ENCODE results near the gene EEFSEC. TPM values are rescaled to one million over a fixed set of nuclear protein-coding genes. Genes with fewer than 3 reads are reported as not detected.

The EEFSEC gene
- polyA plus RNA-seq, 1 donor (not counting 4 experiments of a cell fraction or from before 2014, with no cell fraction given), result 8.7 TPM

DNA sequence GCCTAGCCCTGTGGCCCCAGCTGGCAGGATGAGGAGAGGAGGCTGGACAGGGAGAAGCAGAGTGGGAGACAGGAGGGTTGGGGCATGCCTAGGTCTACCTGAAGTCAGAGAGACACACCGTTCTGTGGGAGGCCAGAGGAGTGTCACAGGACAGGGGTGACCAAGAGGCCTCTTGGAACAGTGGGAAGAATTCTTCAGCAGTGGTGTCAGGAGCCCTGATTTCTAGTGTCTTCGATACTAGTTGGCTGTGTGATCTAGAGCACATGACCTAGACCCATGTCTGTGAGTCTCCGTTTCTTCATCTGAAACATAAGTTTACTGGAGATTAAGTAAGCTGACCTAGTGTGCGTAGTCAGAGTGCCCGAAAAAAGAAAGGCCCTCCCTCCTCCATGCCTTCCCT is 92.2 kb downstream of the EEFSEC start:
- dilution Hi-C loops (cut with MboI; ENCODE audit: extremely low pct_ligation_motif_present, low sequenced_read_pairs), result no loop called here
- Histone ChIP-seq H3K27ac (ENCODE audit: control insufficient read depth, insufficient read depth, low read length) (no peak overlapping the region), H3K36me3 (ENCODE audit: control insufficient read depth in 2 of 2, extremely low read depth in 1 of 2, insufficient read depth in 2 of 2, low read length in 2 of 2) (peaks cover 2 to 3% of the 10 kb centered on the region in 2 experiments), H3K9me1 (ENCODE audit: control insufficient read depth, extremely low read depth, insufficient read depth, low read length) (no peaks in the 10 kb centered on the region), H3K4me2 (ENCODE audit: control insufficient read depth, extremely low read depth, insufficient read depth, low read depth, low read length) (no peak overlapping the region), H4K20me1 (ENCODE audit: control insufficient read depth, extremely low read depth, insufficient read depth, low read length) (no peaks in the 10 kb centered on the region), H3K79me2 (ENCODE audit: control insufficient read depth, insufficient read depth, low read length) (no peaks in the 10 kb centered on the region), H2AFZ (ENCODE audit: control insufficient read depth, low read length) (no peak overlapping the region), H3K9ac (ENCODE audit: control insufficient read depth, extremely low read depth, insufficient read depth, low read length) (no peak overlapping the region), H3K4me3 (ENCODE audit: control insufficient read depth in 2 of 3, extremely low read depth in 1 of 3, insufficient read depth in 2 of 3, low read depth in 1 of 3, low read length in 3 of 3) (no peak overlapping the region), H3K27me3 (ENCODE audit: control insufficient read depth, extremely low read depth, insufficient read depth, low read length) (no peaks in the 10 kb centered on the region), H3K9me3 (ENCODE audit: control insufficient read depth, low read depth, low read length) (no peaks in the 10 kb centered on the region), H3K4me1 (ENCODE audit: control insufficient read depth, extremely low read depth, insufficient read depth, low read length) (no peaks in the 10 kb centered on the region)
- FAIRE-seq (no peak), DNase-seq (ENCODE audit: low read depth, low spot score) (no peak)
- TF ChIP-seq EZH2 (IDR thresholded peaks at IDR 0.05; ENCODE audit: low read length), result no peak
- TF ChIP-seq, protein P1, sequence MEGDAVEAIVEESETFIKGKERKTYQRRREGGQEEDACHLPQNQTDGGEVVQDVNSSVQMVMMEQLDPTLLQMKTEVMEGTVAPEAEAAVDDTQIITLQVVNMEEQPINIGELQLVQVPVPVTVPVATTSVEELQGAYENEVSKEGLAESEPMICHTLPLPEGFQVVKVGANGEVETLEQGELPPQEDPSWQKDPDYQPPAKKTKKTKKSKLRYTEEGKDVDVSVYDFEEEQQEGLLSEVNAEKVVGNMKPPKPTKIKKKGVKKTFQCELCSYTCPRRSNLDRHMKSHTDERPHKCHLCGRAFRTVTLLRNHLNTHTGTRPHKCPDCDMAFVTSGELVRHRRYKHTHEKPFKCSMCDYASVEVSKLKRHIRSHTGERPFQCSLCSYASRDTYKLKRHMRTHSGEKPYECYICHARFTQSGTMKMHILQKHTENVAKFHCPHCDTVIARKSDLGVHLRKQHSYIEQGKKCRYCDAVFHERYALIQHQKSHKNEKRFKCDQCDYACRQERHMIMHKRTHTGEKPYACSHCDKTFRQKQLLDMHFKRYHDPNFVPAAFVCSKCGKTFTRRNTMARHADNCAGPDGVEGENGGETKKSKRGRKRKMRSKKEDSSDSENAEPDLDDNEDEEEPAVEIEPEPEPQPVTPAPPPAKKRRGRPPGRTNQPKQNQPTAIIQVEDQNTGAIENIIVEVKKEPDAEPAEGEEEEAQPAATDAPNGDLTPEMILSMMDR (optimal IDR thresholded peaks at IDR 0.05 in 1 of 3, IDR thresholded peaks at IDR 0.05 in 1 of 3, conservative IDR thresholded peaks at IDR 0.05 in 1 of 3; ENCODE audit: extremely low read depth in 1 of 3, insufficient read depth in 2 of 3, low read length in 3 of 3), result no peak

DNA sequence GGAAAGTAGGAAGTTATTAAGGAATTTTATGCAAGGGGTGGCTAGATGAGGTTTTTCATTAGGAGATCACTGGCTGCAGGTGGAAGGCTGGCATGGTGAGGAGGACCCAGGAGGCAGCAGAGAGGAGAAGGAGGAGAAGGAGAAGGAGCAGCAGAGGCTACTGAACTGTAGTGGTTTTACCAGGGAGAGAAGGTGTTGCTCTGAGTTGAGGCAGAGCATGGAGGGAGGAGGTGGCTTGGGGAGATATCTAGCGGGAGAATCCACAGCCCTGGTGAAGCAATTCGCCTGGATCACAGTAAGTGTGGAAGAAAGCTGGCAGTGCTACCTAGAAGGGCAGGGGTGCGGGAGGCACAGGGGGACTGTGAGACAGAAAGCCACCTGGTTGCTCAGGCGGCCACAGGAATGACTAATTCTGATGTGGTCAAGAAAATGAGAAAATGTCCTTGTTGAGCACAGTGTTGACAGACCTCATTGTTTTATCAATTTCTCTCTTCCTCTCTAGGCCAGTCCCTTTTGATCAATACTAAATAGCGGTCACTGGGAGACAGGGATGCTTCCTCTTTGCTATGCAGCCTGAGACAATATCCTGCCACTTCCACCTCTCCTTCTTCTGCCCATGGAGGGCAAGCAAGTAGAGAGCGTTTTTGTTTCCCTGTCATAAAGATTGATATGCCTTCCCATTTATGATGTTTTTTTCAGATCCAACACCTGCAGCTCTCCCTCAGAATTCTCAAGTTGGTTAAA is 94.6 kb downstream of the EEFSEC start:
- no peaks in the 10 kb centered on the region for H3K27me3 ChIP-seq (ENCODE audit: control insufficient read depth, extremely low read depth, insufficient read depth, low read length)
- no peak for TF ChIP-seq EZH2 (IDR thresholded peaks at IDR 0.05; ENCODE audit: low read length)
- TF ChIP-seq, protein P1 (optimal IDR thresholded peaks at IDR 0.05 in 1 of 3, IDR thresholded peaks at IDR 0.05 in 1 of 3, conservative IDR thresholded peaks at IDR 0.05 in 1 of 3; ENCODE audit: extremely low read depth in 1 of 3, insufficient read depth in 2 of 3, low read length in 3 of 3), result no peak
- H3K79me2 ChIP-seq (ENCODE audit: control insufficient read depth, insufficient read depth, low read length), result no peaks in the 10 kb centered on the region
- H3K36me3 ChIP-seq (ENCODE audit: control insufficient read depth in 2 of 2, extremely low read depth in 1 of 2, insufficient read depth in 2 of 2, low read length in 2 of 2), result peaks cover 2 to 3% of the 10 kb centered on the region in 2 experiments
- H3K9me3 ChIP-seq (ENCODE audit: control insufficient read depth, low read depth, low read length), result no peaks in the 10 kb centered on the region
- no peak overlapping the region for H3K4me3 ChIP-seq (ENCODE audit: control insufficient read depth in 2 of 3, extremely low read depth in 1 of 3, insufficient read depth in 2 of 3, low read depth in 1 of 3, low read length in 3 of 3)
- no peak for DNase-seq (ENCODE audit: low read depth, low spot score)
- H3K9ac ChIP-seq (ENCODE audit: control insufficient read depth, extremely low read depth, insufficient read depth, low read length), result no peak overlapping the region
- H2AFZ ChIP-seq (ENCODE audit: control insufficient read depth, low read length), result no peak overlapping the region
- no peaks in the 10 kb centered on the region for H3K9me1 ChIP-seq (ENCODE audit: control insufficient read depth, extremely low read depth, insufficient read depth, low read length)
- H3K27ac ChIP-seq (ENCODE audit: control insufficient read depth, insufficient read depth, low read length), result no peak overlapping the region
- no peaks in the 10 kb centered on the region for H4K20me1 ChIP-seq (ENCODE audit: control insufficient read depth, extremely low read depth, insufficient read depth, low read length)
- FAIRE-seq, result no peak
- H3K4me2 ChIP-seq (ENCODE audit: control insufficient read depth, extremely low read depth, insufficient read depth, low read depth, low read length), result no peak overlapping the region
- dilution Hi-C loops (cut with MboI; ENCODE audit: extremely low pct_ligation_motif_present, low sequenced_read_pairs), result no loop called here
- H3K4me1 ChIP-seq (ENCODE audit: control insufficient read depth, extremely low read depth, insufficient read depth, low read length), result no peaks in the 10 kb centered on the region
